Measurements from ENCODE around the gene MVP.

MVP gene

DNA sequence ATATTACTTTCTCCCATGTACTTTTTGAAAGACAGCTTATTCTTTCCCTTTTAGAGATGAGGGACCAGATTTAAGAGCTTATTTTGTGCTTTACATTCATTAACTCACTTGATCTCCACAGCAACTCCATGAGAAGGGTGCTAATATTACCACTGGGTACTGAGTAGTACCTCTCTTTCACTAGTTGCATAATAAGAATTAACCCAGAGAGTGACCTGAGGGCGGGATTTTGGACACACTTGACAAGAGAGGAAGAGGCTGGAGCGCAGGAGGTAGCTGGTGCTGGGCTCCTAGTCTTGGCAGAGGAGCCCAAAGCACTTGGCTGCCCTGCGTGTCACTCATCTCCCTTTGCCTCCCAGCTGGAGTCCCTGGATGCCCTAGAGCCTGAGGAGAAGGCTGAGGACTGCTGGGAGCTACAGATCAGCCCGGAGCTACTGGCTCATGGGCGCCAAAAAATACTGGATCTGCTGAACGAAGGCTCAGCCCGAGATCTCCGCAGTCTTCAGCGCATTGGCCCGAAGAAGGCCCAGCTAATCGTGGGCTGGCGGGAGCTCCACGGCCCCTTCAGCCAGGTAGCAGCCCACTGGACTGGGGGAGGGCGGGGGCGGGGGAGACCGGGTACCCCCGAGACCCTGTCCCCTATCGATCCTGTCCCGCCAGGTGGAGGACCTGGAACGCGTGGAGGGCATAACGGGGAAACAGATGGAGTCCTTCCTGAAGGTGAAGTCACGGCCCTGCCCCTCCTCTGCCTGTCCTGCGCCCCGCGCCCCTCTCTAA, 15.6 kb upstream of the MVP start:
- no peak for DNase-seq (ENCODE audit: low spot score)

DNA sequence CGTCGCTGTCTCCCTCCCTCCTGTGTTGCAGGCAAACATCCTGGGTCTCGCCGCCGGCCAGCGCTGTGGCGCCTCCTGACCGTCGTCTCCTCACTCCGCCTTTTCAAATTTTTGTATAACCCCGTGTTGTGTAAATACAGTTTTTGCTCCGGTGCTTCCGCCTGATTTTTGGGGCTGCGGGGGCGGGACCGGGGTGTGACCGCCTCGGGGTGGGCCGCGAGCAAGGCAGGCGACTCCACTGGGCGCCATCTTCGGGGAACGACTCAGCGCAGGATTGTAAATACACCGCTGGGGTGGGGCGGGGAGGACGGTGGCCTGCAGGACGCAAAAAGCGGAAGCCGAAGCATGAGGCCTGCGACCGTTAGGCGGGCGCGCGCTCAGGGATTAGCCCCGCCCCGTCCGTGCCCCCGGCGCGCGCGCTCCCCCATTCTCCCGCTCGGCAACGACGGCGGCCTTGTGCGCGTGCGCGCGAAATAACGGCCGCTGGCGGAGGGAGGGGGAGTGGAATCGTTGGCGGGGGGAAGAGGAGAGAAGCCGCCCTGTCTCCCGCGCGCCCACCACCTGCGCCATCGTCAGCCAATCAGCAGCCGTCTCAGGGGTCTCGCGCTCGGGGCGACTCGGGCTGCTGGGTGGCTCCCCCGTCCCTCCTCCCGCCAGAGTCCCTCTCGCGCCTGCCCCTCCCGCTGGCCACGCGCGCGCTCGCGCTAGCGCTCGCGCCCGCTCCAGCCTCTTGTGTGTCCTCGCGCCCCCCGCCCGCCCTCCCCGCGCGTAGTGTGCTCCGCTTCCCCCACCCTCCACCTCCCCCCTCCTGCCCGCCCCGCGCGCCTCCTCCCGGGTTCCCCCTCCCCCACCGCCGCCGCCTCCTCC, 14.8 kb upstream of the MVP start:
- DNase-seq (ENCODE audit: low spot score): peak; percentile 98

DNA sequence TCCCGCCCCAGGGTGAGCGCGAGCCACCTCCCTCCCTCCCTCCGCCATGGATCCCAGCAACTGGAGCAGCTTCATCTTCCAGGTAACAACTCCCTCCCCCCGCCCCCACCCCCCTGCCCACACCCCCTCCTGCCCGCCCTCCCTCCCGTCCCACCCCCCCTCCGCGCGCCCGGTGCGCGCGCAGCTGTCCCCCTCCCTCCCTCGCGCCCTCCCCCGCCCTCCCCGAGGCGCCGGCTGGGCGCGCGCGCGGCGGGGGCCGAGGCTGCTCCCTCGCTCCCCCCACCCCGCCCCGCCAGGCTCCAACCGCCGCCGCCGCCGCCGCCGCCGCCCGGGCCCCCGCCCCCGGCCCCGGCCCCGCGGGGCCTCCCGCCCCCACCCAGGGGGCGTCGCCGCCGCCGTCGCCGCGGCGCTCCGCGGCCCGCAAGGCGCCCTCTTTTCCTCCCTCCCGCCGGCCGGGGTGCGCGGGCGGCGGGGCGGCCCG, 14.1 kb upstream of the MVP start, which contains the start of gene MAZ:
TSS of gene MAZ (plus strand) at position 431 of the 481 bp plus-strand sequence. CDS start 173 bp downstream, outside the sequence.
- no peak for DNase-seq (ENCODE audit: low spot score)

DNA sequence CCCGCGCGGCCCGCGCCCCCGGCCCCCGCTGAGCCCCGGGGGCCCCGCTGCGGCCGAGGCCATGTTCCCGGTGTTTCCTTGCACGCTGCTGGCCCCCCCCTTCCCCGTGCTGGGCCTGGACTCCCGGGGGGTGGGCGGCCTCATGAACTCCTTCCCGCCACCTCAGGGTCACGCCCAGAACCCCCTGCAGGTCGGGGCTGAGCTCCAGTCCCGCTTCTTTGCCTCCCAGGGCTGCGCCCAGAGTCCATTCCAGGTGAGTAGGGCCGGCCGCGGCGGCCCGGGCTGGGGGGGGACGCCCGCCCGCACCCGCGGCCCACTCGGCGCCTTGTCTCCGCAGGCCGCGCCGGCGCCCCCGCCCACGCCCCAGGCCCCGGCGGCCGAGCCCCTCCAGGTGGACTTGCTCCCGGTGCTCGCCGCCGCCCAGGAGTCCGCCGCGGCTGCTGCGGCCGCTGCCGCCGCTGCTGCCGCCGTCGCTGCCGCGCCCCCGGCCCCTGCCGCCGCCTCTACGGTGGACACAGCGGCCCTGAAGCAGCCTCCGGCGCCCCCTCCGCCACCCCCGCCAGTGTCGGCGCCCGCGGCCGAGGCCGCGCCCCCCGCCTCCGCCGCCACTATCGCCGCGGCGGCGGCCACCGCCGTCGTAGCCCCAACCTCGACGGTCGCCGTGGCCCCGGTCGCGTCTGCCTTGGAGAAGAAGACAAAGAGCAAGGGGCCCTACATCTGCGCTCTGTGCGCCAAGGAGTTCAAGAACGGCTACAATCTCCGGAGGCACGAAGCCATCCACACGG, 13.4 kb upstream of the MVP start:
- no peak for DNase-seq (ENCODE audit: low spot score)

DNA sequence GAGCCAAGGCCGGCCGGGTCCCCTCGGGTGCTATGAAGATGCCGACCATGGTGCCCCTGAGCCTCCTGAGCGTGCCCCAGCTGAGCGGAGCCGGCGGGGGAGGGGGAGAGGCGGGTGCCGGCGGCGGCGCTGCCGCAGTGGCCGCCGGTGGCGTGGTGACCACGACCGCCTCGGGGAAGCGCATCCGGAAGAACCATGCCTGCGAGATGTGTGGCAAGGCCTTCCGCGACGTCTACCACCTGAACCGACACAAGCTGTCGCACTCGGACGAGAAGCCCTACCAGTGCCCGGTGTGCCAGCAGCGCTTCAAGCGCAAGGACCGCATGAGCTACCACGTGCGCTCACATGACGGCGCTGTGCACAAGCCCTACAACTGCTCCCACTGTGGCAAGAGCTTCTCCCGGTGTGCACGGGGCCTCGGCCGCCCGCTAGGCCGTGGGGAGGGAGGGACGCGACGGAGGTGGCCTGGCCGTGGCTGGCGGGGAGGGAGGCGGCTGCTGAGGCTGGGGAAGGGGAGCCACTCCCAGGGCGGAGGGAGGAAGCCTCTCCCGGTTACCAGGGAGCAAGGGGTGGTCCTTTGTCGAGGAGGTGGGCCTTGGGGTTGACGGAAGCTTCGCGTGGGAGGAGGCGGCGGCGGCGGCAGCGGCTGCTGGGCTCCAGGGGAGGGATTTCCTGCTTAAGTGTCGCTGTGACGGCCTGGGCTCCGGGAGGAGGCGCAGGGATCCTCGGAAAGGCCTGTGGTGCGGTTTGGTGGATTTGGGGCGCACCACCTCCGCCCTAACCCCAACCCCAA, 12.6 kb upstream of the MVP start:
- peak; percentile 90 for DNase-seq (ENCODE audit: low spot score)

DNA sequence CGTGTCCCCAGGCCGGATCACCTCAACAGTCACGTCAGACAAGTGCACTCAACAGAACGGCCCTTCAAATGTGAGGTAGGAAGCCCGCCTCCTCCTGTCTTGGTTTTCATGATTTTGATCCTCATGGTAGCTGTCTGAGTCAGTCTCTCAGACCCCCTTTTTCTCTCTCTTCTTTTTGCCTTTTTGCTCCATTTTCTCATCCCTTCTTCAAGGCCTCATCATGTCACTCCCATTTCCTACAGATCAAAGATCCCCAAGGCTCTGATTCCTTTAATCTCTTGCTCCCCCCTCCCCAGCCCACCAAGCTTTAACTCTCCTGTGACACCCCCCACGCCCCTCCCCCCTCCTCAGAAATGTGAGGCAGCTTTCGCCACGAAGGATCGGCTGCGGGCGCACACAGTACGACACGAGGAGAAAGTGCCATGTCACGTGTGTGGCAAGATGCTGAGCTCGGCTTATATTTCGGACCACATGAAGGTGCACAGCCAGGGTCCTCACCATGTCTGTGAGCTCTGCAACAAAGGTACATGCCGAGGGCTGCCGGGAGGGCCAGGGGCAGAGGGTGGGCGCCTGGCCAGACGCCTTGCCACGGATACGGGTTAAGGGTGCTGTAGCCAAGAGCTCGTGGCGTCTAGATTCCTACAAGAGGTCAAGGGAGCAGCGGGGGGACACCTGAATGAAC, 11.9 kb upstream of the MVP start:
- DNase-seq (ENCODE audit: low spot score): no peak

DNA sequence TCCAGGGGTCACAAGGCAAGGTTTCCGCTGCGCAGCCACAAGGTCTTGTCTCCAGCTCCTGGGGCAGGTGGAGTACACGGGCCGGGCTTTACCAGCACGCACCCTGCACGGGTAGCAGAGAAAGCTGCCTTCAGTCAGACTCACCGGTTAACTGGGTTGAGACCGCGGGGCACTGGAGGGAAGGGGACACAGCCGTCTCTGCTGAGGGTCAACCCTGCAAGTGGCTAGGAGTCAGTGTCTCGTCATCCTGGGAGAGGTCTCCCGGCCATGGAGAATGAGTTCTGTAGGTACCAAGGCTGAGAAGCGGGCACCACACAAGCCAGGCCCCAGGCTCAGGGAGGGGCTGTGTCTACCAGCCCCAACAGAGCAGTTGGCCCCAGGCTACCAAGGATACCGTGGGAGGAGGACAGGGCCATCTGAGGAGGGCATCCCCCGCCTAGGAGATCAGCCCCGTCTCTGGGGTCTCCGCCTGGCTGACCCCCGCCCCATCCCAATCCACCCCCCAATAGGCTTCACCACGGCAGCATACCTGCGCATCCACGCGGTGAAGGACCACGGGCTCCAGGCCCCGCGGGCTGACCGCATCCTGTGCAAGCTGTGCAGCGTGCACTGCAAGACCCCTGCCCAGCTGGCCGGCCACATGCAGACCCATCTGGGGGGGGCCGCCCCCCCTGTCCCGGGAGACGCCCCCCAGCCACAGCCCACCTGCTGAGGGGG, 11.1 kb upstream of the MVP start:
- no peak for DNase-seq (ENCODE audit: low spot score)

DNA sequence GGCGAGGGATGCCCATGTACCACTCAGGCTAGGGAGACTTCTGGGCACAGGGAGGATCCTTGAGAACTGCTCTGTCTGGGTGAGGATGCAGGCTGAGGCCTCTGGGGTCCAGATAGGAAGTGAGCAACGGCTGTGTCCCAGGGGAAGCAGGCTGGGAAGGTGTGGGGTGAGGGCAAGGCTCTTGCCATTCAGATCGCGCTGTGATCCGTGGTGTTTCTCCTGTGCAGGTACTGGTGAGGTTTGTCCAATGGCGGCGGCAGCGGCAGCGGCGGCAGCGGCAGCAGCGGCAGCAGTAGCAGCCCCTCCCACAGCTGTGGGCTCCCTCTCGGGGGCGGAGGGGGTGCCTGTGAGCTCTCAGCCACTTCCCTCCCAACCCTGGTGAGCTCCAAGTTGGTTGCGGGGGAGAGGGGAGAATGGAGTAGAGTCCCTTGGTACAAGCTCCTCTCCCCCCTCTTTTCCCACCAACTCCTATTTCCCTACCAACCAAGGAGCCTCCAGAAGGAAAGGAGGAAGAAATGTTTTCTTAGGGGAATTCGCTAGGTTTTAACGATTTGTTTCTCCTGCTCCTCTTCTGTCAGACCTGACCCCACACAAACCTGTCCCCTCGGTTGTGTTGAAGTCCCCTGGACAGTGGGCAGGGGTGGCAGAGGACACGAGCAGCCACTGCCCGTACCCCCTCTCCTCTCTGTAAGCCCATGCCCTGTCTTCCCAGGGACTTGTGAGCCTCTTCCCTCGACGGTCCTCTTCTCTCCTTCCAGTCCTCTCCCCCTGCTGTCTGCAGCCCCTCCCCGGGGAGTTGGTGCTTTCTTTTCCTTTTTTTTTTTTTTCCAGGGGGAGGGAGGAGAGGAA, 10.2 kb upstream of the MVP start:
- no peak for DNase-seq (ENCODE audit: low spot score)

DNA sequence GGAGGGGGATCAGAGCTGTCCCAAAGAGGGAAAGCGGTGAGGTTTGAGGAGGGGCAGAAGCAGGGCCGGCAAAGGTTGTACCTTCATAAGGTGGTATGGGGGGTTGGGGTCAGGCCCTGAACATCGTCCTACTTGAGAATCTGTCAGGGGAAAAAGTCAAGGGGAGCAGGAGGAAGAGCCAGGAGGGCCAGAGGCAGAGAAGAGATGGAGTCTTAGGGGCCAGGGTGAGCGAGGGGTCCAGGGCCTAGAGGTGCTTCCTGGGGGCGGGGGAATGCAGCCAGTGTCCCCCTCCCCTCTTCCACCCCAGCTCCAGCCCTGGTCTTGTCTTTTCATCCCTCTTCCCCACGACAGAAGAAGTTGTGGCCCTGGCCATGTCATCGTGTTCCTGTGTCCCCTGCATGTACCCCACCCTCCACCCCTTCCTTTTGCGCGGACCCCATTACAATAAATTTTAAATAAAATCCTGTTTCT, 9.5 kb upstream of the MVP start:
- DNase-seq (ENCODE audit: low spot score): no peak

DNA sequence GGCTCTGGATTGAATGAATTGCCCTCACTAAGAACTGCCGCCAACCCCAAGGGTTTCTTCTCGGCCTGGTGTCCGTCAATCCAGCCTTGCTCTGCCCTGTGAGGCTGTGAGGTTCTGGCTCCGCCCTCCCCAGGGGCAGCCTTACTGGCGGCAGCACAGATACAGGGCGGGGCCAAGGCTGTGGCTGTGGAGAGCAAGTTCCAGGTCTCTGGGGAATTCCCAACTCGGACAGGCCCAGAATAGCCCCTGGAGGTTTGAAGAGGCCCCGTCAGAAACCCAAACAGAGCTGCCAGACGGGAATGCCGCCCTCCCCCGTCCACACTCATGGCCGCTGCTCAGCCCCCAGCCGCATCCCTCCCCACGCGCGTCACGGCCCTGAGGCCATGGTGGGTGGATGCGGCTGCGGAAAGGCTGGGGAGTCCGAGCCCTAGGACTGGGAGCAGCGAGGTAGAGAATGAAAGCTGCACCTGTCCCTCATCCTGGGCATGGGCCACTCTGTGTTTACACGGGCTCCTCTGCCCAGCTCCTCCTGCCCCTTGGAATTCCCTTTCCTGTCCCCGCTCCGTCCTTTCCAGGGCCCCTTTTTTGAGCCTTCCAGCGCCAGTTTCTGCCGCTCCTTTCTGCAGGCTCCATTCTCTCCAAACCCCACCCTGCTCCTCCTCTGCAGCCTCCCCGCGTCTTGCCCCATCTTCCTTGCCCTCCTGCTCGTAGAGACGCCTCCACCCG, 8.9 kb upstream of the MVP start:
- DNase-seq (ENCODE audit: low spot score): peak; percentile 67

DNA sequence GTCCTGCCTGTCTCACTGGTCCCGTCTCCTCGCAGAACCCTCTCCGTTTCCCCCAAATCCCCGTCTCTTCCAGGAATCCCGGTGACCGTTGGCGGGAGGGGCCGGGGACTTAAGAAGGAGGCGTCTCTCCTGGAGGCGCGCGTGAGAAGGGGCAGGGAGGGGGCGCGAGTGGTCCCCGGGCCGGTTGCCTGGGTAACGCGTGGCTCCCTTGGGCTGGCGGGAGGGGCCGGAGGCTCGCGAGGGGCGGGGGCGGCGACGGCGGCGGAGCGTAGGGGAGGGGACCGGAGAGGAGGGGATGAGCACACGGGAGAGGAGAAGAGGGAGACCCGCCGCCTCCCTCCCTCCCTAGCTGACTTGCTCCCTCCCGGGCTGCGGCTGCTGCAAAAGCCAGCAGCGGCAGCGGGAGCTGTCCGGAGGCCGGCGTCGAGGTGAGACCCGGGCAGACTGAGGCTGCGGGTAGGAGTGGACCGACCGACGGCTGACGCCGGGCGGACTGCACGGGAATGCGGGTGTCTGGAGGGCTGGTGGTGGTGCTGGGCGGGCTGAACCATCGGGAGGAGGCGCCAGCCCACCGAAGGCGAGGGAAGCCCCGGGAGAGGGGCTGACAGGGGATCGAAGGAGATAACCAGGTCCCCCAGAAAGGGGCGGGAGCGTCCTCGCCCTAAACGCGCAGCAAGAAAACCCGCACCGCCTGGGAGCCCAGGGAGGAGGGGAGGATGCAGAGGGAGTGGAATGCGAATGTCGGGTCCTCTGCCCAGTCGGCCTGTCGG, 8.2 kb upstream of the MVP start, which contains the start of gene PRRT2:
TSS of gene PRRT2 (plus strand) at position 298 of the 770 bp plus-strand sequence. CDS start 862 bp downstream, outside the sequence.
- peak; percentile 53 for DNase-seq (ENCODE audit: low spot score)

DNA sequence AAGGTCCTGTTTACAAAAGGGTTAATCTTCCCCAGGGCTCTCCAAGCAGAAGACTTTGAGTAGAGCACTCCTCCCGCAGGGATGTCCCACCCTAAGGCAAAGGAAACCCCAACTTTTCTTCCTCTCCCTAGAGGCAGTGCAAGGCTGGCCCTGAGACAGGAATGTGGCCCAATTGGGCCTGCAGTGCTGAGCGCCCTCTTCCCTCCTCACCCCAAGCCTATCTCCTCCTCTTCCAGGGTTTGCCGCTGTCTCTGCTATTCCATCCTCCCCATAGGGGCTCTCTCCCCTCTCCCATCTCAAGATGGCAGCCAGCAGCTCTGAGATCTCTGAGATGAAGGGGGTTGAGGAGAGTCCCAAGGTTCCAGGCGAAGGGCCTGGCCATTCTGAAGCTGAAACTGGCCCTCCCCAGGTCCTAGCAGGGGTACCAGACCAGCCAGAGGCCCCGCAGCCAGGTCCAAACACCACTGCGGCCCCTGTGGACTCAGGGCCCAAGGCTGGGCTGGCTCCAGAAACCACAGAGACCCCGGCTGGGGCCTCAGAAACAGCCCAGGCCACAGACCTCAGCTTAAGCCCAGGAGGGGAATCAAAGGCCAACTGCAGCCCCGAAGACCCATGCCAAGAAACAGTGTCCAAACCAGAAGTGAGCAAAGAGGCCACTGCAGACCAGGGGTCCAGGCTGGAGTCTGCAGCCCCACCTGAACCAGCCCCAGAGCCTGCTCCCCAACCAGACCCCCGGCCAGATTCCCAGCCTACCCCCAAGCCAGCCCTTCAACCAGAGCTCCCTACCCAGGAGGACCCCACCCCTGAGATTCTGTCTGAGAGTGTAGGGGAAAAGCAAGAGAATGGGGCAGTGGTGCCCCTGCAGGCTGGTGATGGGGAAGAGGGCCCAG, 7.3 kb upstream of the MVP start:
- DNase-seq (ENCODE audit: low spot score): no peak

DNA sequence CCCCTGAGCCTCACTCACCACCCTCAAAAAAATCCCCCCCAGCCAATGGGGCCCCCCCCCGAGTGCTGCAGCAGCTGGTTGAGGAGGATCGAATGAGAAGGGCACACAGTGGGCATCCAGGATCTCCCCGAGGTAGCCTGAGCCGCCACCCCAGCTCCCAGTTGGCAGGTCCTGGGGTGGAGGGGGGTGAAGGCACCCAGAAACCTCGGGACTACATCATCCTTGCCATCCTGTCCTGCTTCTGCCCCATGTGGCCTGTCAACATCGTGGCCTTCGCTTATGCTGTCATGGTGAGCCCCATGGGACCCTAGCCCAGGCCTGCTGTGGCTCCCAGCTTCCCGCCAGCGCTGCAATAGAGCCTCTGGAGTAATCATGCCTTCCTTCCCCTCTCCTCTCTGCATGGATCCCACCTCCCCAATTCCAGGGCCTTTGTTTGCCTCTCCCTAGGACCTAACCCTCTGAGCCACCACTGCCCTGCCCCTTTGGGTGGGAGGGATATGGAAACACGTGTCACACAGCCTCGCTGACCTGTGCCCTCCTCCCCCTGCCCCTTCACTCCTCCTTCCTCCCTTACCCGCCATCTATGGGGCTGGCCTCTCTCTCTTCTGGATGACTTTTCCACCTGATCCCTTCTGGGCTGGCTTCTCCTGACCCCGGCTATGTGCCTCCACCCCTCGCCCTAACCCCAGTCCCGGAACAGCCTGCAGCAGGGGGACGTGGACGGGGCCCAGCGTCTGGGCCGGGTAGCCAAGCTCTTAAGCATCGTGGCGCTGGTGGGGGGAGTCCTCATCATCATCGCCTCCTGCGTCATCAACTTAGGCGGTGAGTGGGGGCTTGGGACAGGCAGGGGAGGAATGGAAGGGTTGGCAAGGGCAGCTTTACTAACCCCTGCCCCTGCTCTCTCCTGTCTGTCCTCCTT, 6.4 kb upstream of the MVP start:
- DNase-seq (ENCODE audit: low spot score): no peak

DNA sequence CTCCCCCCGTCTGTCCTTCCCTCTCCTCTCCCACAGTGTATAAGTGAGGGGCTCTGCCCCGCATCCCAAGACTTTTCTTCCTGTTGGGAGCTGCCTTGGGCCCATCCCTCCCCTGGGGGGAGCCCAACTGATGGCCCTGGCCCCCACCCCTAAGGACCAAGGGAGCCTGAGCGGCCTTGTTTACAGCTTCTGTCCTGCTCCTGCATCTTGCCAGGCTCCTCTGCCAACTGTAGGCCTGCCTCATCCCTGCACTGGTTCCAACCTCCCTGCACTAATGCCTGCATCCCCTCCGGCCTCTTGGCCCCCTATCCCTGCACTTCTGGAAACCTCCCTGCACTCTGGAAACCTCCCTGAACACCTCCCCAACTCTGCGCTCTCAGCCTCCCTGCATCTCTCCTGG, 5.7 kb upstream of the MVP start:
- no peak for DNase-seq (ENCODE audit: low spot score)

DNA sequence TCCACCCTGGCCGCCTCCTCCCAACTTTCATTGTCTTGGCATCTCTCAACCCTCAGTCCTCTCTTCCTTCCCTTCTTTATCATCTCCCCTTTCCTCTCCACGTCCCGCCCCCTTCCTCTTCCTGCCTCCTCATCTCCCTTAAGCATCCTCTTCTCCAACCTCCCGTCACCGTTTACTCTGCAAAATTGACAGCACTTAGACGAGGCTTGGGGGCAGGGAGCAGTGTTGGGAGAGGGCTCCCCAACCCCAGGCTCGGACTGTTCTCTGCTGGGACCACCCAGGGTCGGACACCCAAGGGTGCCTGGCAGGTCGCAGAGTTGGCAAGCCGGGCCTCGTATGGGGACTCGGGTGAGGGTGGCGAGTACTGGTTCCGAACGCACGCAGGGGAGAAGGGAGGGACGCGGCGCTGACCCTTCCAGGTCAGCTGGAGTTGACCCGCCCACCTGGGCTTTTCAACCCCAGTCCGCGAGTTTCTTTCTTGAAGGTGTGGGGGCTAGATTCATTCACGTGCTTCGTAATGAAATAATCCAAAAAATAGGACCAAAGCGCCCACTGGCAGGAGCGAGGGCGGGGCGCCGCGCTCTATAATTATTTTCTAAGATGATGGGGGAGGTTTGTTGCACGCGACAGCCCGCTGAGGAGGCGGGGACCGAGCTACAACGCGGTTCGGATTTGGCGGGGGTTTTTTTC, 5.1 kb upstream of the MVP start:
- peak; percentile 35 for DNase-seq (ENCODE audit: low spot score)

All from CD4-positive, alpha-beta T cell treated with Interleukin-15 for 4 hours (primary cell).